Measurements from ENCODE around the gene RANBP2. TPM values are rescaled to one million over a fixed set of nuclear protein-coding genes. Genes with fewer than 3 reads are reported as not detected.

Gene RANBP2
- total and polyA plus RNA-seq, 4 donors: 13.5 to 82.7 (median 45.9) TPM

GRCh38 chr2:108803045-108803736 is 83.9 kb downstream of the RANBP2 start:
- intact Hi-C loops (cut with DNase I): no loop called here
- H3K4me1 ChIP-seq (ENCODE audit: control insufficient read depth in 1 of 2, insufficient read depth in 2 of 2, low read length in 2 of 2): no peaks in the 10 kb centered on the region
- DNase-seq (no peak), ATAC-seq (ENCODE audit: low FRiP score) (no peak)
- no peaks in the 10 kb centered on the region for H3K9me3 ChIP-seq (ENCODE audit: control insufficient read depth, low read length)
- no peak overlapping the region for H3K27ac ChIP-seq (ENCODE audit: low read depth in 1 of 2, low read length in 2 of 2)
- H3K27me3 ChIP-seq (ENCODE audit: control insufficient read depth in 1 of 2, insufficient read depth in 2 of 2, low read length in 1 of 2): no peaks in the 10 kb centered on the region
- H3K4me3 ChIP-seq (ENCODE audit: low read length in 2 of 2): no peak overlapping the region
- 93 to 94% methylated on average over 7 of the region's 7 CpGs for WGBS, 2 donors
- no peaks in the 10 kb centered on the region for H3K36me3 ChIP-seq (ENCODE audit: control insufficient read depth in 1 of 2, insufficient read depth in 2 of 2, low read length in 1 of 2)

- DNase-seq: no peak
- ATAC-seq (ENCODE audit: low FRiP score): no peak
- no peaks in the 10 kb centered on the region for H3K4me1 ChIP-seq (ENCODE audit: control insufficient read depth in 1 of 2, insufficient read depth in 2 of 2, low read length in 2 of 2)
- no peaks in the 10 kb centered on the region for H3K27me3 ChIP-seq (ENCODE audit: control insufficient read depth in 1 of 2, insufficient read depth in 2 of 2, low read length in 1 of 2)
- H3K4me3 ChIP-seq (ENCODE audit: low read length in 2 of 2): no peak overlapping the region
- no peak overlapping the region for H3K27ac ChIP-seq (ENCODE audit: low read depth in 1 of 2, low read length in 2 of 2)
- no peaks in the 10 kb centered on the region for H3K36me3 ChIP-seq (ENCODE audit: control insufficient read depth in 1 of 2, insufficient read depth in 2 of 2, low read length in 1 of 2)
- peaks cover 3% of the 10 kb centered on the region for H3K9me3 ChIP-seq (ENCODE audit: control insufficient read depth, low read length)
- WGBS, 2 donors: 65 to 73% methylated on average over 1 of the region's 1 CpG
- intact Hi-C loops (cut with DNase I): no loop called here
Measured at GRCh38 chr2:108805032-108805431, 85.8 kb downstream of the RANBP2 start.

- Histone ChIP-seq H3K36me3 (ENCODE audit: control insufficient read depth in 1 of 2, insufficient read depth in 2 of 2, low read length in 1 of 2) (no peaks in the 10 kb centered on the region), H3K27ac (ENCODE audit: low read depth in 1 of 2, low read length in 2 of 2) (no peak overlapping the region), H3K4me3 (ENCODE audit: low read length in 2 of 2) (no peak overlapping the region), H3K27me3 (ENCODE audit: control insufficient read depth in 1 of 2, insufficient read depth in 2 of 2, low read length in 1 of 2) (no peaks in the 10 kb centered on the region), H3K4me1 (ENCODE audit: control insufficient read depth in 1 of 2, insufficient read depth in 2 of 2, low read length in 2 of 2) (no peaks in the 10 kb centered on the region), H3K9me3 (ENCODE audit: control insufficient read depth, low read length) (peaks cover 3% of the 10 kb centered on the region)
- intact Hi-C loops (cut with DNase I): no loop called here
- 78 to 86% methylated on average over 1 of the region's 1 CpG for WGBS, 2 donors
- DNase-seq: no peak
- no peak for ATAC-seq (ENCODE audit: low FRiP score)
Measured at GRCh38 chr2:108805782-108806181, 86.5 kb downstream of the RANBP2 start.

GRCh38 chr2:108806371-108807113 is 87.3 kb downstream of the RANBP2 start:
- no peak overlapping the region for H3K27ac ChIP-seq (ENCODE audit: low read depth in 1 of 2, low read length in 2 of 2)
- WGBS, 2 donors: 84 to 85% methylated on average over 6 of the region's 6 CpGs
- DNase-seq (no peak), ATAC-seq (ENCODE audit: low FRiP score) (no peak)
- no peaks in the 10 kb centered on the region for H3K4me1 ChIP-seq (ENCODE audit: control insufficient read depth in 1 of 2, insufficient read depth in 2 of 2, low read length in 2 of 2)
- no peak overlapping the region for H3K4me3 ChIP-seq (ENCODE audit: low read length in 2 of 2)
- intact Hi-C loops (cut with DNase I): no loop called here
- no peaks in the 10 kb centered on the region for H3K36me3 ChIP-seq (ENCODE audit: control insufficient read depth in 1 of 2, insufficient read depth in 2 of 2, low read length in 1 of 2)
- H3K9me3 ChIP-seq (ENCODE audit: control insufficient read depth, low read length): peaks cover 3% of the 10 kb centered on the region
- H3K27me3 ChIP-seq (ENCODE audit: control insufficient read depth in 1 of 2, insufficient read depth in 2 of 2, low read length in 1 of 2): no peaks in the 10 kb centered on the region

DNA sequence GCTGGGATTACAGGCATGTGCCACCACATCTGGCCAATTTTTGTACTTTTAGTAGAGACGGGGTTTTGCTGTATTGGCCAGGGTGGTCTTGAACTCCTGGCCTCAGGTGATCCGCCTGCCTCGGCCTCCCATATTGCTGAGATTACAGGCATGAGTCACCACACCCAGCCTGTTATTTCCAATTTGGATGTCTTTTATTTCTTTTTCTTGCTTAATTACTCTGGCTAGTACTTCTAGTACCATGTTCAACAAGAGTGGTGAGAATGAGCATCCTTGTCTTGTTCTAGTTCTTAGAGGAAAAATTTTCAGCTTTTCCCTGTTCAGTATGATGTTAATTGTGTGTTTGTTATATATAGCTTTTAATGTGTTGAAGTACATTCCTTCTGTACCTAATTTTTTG is 90.7 kb downstream of the RANBP2 start:
- Histone ChIP-seq H3K36me3 (ENCODE audit: control insufficient read depth in 1 of 2, insufficient read depth in 2 of 2, low read length in 1 of 2) (no peaks in the 10 kb centered on the region), H3K4me3 (ENCODE audit: low read length in 2 of 2) (no peak overlapping the region), H3K27me3 (ENCODE audit: control insufficient read depth in 1 of 2, insufficient read depth in 2 of 2, low read length in 1 of 2) (no peaks in the 10 kb centered on the region), H3K9me3 (ENCODE audit: control insufficient read depth, low read length) (peaks cover 3% of the 10 kb centered on the region), H3K27ac (ENCODE audit: low read depth in 1 of 2, low read length in 2 of 2) (no peak overlapping the region), H3K4me1 (ENCODE audit: control insufficient read depth in 1 of 2, insufficient read depth in 2 of 2, low read length in 2 of 2) (no peaks in the 10 kb centered on the region)
- intact Hi-C loops (cut with DNase I): no loop called here
- ATAC-seq (ENCODE audit: low FRiP score) (no peak), DNase-seq (no peak)
- WGBS, 2 donors: 96 to 97% methylated on average over 3 of the region's 3 CpGs

GRCh38 chr2:108810993-108811957 is 92.0 kb downstream of the RANBP2 start:
- intact Hi-C loops (cut with DNase I): no loop called here
- DNase-seq: no peak

GRCh38 chr2:108813732-108814131 is 94.5 kb downstream of the RANBP2 start:
- 89 to 97% methylated on average over 1 of the region's 1 CpG for WGBS, 2 donors
- intact Hi-C loops (cut with DNase I): no loop called here
- peaks cover 3% of the 10 kb centered on the region for H3K9me3 ChIP-seq (ENCODE audit: control insufficient read depth, low read length)
- H3K36me3 ChIP-seq (ENCODE audit: control insufficient read depth in 1 of 2, insufficient read depth in 2 of 2, low read length in 1 of 2): no peaks in the 10 kb centered on the region
- ATAC-seq (ENCODE audit: low FRiP score): no peak
- DNase-seq: no peak
- no peak overlapping the region for H3K4me3 ChIP-seq (ENCODE audit: low read length in 2 of 2)
- H3K4me1 ChIP-seq (ENCODE audit: control insufficient read depth in 1 of 2, insufficient read depth in 2 of 2, low read length in 2 of 2): no peaks in the 10 kb centered on the region
- no peaks in the 10 kb centered on the region for H3K27me3 ChIP-seq (ENCODE audit: control insufficient read depth in 1 of 2, insufficient read depth in 2 of 2, low read length in 1 of 2)
- H3K27ac ChIP-seq (ENCODE audit: low read depth in 1 of 2, low read length in 2 of 2): no peak overlapping the region

More at GRCh38 chr2:108810993-108811957, 92.0 kb downstream of the RANBP2 start:
- H3K4me1 ChIP-seq (ENCODE audit: control insufficient read depth in 1 of 2, insufficient read depth in 2 of 2, low read length in 2 of 2): no peaks in the 10 kb centered on the region
- 96 to 99% methylated on average over 4 of the region's 4 CpGs for WGBS, 2 donors
- no peaks in the 10 kb centered on the region for H3K36me3 ChIP-seq (ENCODE audit: control insufficient read depth in 1 of 2, insufficient read depth in 2 of 2, low read length in 1 of 2)
- no peaks in the 10 kb centered on the region for H3K27me3 ChIP-seq (ENCODE audit: control insufficient read depth in 1 of 2, insufficient read depth in 2 of 2, low read length in 1 of 2)
- no peak for ATAC-seq (ENCODE audit: low FRiP score)
- peaks cover 3% of the 10 kb centered on the region for H3K9me3 ChIP-seq (ENCODE audit: control insufficient read depth, low read length)
- H3K4me3 ChIP-seq (ENCODE audit: low read length in 2 of 2): no peak overlapping the region
- no peak overlapping the region for H3K27ac ChIP-seq (ENCODE audit: low read depth in 1 of 2, low read length in 2 of 2)

GRCh38 chr2:108820482-108820881 is 101.2 kb downstream of the RANBP2 start:
- Histone ChIP-seq H3K27me3 (ENCODE audit: control insufficient read depth in 1 of 2, insufficient read depth in 2 of 2, low read length in 1 of 2) (no peaks in the 10 kb centered on the region), H3K27ac (ENCODE audit: low read depth in 1 of 2, low read length in 2 of 2) (no peak overlapping the region), H3K36me3 (ENCODE audit: control insufficient read depth in 1 of 2, insufficient read depth in 2 of 2, low read length in 1 of 2) (peaks cover 0 to 3% of the 10 kb centered on the region in 2 donors), H3K4me3 (ENCODE audit: low read length in 2 of 2) (no peak overlapping the region), H3K4me1 (ENCODE audit: control insufficient read depth in 1 of 2, insufficient read depth in 2 of 2, low read length in 2 of 2) (no peaks in the 10 kb centered on the region), H3K9me3 (ENCODE audit: control insufficient read depth, low read length) (peaks cover 6% of the 10 kb centered on the region)
- 98% methylated on average over 2 of the region's 2 CpGs for WGBS, 2 donors
- ATAC-seq (ENCODE audit: low FRiP score) (no peak), DNase-seq (no peak)
- intact Hi-C loops (cut with DNase I): no loop called here

Measured in aorta (tissue), 5 donors.